Subcutaneous abdominal adipose tissue (tissue), 5 donors: ENCODE data around the gene BLACAT1.
"Not testable (repeated sequence)": the region's sequence is repeated elsewhere in the genome, so short reads cannot be mapped to it uniquely, and the experiment has no call there.

Experiments
- H3K27ac ChIP-seq: one replicate; pipeline ENCODE4 v1.7.0; 2013; ENCODE audit warnings: low read depth, mild to moderate bottlenecking, inconsistent platforms, low read length, moderate library complexity
- H3K27me3 ChIP-seq, 5 donors: one replicate each; pipeline ENCODE4 v1.7.0; 2013; ENCODE audit warnings: low read length in 5 of 5, inconsistent platforms in 1 of 5; ENCODE audit not compliant: control insufficient read depth in 5 of 5, insufficient read depth in 4 of 5
- H3K36me3 ChIP-seq, 5 donors: one replicate each; pipeline ENCODE4 v1.7.0; 2013; ENCODE audit warnings: low read length in 5 of 5; ENCODE audit not compliant: control insufficient read depth in 5 of 5, insufficient read depth in 5 of 5
- H3K4me1 ChIP-seq, 5 donors: one replicate each; pipeline ENCODE4 v1.7.0; 2013; ENCODE audit warnings: low read length in 5 of 5, mild to moderate bottlenecking in 3 of 5, moderate library complexity in 1 of 5; ENCODE audit not compliant: control insufficient read depth in 5 of 5, insufficient read depth in 5 of 5
- H3K4me3 ChIP-seq, 5 donors: one replicate each; pipeline ENCODE4 v1.7.0; 2013; ENCODE audit warnings: low read length in 5 of 5, low read depth in 1 of 5
- H3K9ac ChIP-seq, 5 donors: one replicate each; pipeline ENCODE4 v1.7.0; 2013; ENCODE audit warnings: low read length in 5 of 5, mild to moderate bottlenecking in 4 of 5, moderate library complexity in 3 of 5
- H3K9me3 ChIP-seq, 5 donors: one replicate each; pipeline ENCODE4 v1.7.0; 2013; ENCODE audit warnings: low read length in 5 of 5; ENCODE audit not compliant: control insufficient read depth in 5 of 5
- donor health status: healthy.
- donor health status: healthy.
- donor health status: healthy.
- donor health status: healthy.
- donor health status: healthy.

The BLACAT1 gene

DNA sequence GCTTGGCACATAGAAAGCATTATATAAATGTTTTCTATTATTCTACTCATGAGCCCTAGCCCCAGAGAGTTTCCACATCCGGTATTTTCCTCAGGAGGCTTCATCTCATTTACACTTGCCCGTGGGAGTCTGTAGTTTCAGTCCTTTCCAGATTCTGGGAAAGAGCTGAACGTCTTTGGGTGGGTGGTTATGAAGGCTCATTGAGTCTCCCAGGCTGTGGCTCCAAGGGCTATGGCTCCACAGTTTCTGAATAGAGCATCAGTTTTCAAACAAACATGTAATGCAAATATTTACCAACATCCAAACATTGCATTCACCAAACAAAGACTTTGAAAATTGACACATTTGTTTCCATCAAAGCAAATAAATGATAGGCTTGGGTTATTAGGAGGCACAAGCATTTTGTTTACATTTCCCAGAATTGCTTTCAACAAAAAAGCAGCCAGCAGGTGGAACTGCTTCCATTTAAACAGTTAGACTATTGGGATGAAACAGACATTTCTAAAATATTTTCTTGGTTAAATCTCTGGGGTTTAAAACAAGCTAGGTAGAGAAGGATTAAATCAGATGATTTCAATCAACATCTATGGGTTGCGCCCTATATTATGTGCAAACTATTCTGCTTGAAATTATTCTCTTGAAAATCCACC is 32.7 kb downstream of the BLACAT1 start:
- Histone ChIP-seq H3K27ac (no peak overlapping the region), H3K9me3 (no peaks in the 10 kb centered on the region), H3K27me3 (peaks cover 2 to 12% (median 6%) of the 10 kb centered on the region in 5 donors), H3K4me1 (no peaks in the 10 kb centered on the region), H3K4me3 (no peak overlapping the region), H3K36me3 (no peaks in the 10 kb centered on the region), H3K9ac (no peak overlapping the region)

DNA sequence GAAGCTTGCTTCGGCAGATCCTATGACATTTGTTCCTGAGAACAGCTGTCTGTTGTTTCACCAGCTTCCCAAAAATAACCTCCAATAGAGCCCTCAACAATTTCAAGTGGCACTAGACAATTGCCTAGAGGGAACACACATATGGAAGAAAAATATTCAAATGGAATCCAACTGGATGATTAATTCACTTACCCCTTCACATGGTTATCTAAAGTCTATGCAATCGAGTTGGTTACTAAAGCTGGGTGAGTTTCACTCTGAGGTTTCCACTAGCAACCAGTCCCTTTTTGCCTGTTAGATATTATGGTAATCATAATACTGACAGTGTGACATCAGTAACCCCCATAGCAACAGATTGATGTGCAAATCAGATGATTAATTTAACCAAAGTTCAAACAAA is 34.0 kb downstream of the BLACAT1 start, which contains the start of gene LEMD1:
TSS of gene LEMD1 (minus strand) at position 259 of the 400 bp plus-strand sequence. CDS start 1,520 bp downstream, outside the sequence.
- no peak within 1 kb of the TSS for H3K9ac ChIP-seq
- no peak within 1 kb of the TSS for H3K27ac ChIP-seq
- no peaks in the 10 kb centered on the region for H3K4me1 ChIP-seq
- no peaks in the 10 kb centered on the region for H3K9me3 ChIP-seq
- H3K27me3 ChIP-seq: peaks cover 3 to 12% (median 6%) of the 10 kb centered on the region in 5 donors
- H3K36me3 ChIP-seq: no peaks in the 10 kb centered on the region
- no peak within 1 kb of the TSS for H3K4me3 ChIP-seq

DNA sequence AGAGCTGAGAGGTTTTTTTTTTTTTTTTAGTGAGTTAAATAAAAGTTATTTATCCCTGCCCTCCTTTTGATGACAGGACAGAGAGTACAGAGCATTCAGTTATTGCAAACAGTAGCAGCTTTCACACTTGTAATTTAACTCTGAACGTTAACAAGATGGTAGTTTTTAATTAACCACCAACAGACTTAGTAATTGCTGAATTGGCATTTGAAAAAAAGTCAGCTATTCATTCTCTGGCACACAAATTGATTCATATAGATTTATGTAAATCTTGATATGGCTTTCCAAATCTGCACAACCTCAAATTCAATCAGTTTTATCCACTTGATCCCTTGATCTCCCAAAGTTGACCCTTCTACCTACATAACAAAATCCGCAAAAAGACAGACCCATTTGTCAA is 34.9 kb downstream of the BLACAT1 start:
- H3K27ac ChIP-seq: no peak overlapping the region

DNA sequence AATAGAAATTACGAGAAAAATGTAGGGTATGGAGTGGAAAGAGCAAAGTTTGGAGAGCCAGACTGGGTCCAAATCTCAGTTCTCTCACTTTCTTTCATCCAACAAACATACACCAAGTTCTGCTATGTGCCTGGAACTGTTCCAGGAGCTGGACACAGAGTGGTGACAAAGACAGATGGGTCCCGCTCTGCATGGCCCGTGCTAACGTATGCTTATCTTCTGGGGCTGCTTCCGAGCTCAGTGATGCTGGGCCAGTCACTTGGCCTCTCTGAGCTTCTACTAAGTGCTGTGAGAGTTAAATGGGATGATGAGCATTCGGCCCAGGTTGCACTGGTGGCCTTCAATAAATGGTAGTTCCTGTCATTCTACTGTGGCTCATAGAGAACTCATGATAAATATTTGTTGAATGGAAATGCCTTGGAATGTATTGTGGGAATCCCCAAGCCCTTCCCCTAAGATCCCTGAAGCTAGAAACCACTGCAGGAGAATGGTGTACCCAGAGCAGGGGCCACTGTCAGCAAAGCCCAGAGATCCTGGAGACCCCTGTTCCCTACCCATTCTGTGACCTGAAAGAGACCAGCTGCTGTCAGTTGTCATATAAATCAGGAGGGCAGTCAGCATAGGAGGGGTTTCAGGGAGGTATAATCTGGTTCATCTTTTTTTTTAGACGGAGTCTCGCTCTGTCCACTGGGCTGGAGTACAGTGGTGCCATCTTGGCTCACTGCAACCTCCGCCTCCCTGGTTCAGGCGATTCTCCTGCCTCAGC is 37.8 kb downstream of the BLACAT1 start:
- H3K4me1 ChIP-seq: no peaks in the 10 kb centered on the region
- no peak overlapping the region for H3K9ac ChIP-seq
- H3K27me3 ChIP-seq: peaks cover 0 to 6% (median 0%) of the 10 kb centered on the region in 5 donors
- H3K27ac ChIP-seq: no peak overlapping the region
- H3K4me3 ChIP-seq: no peak overlapping the region
- no peaks in the 10 kb centered on the region for H3K9me3 ChIP-seq
- no peaks in the 10 kb centered on the region for H3K36me3 ChIP-seq

More for the DNA sequence above, 34.9 kb downstream of the BLACAT1 start:
- H3K27me3 ChIP-seq: peaks cover 3 to 12% (median 6%) of the 10 kb centered on the region in 5 donors
- no peaks in the 10 kb centered on the region for H3K36me3 ChIP-seq
- no peaks in the 10 kb centered on the region for H3K9me3 ChIP-seq
- H3K4me3 ChIP-seq: no peak overlapping the region
- H3K4me1 ChIP-seq: no peaks in the 10 kb centered on the region
- H3K9ac ChIP-seq: no peak overlapping the region

DNA sequence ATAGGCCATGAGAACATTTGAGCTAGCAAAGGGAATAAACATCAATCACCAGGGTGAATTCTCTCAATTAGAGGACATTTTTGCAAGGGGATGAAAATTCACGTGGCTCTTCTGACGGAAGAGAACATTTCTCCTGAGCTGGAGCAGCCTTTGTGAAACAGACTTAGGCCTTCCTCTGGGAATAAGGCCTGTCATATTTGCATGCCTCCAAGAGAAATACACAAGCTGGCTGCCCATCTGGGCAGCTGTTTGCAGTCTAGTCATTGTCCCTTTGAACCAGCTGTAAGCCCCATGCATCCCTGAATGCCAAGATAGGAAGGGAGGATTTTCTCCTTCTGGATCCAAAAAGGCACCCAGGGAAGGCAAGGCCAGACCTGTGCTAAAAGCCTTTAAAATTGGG is 39.5 kb downstream of the BLACAT1 start:
- H3K27me3 ChIP-seq: peaks cover 0 to 3% (median 0%) of the 10 kb centered on the region in 5 donors
- H3K9ac ChIP-seq: no peak overlapping the region
- no peak overlapping the region for H3K4me3 ChIP-seq
- no peaks in the 10 kb centered on the region for H3K36me3 ChIP-seq
- H3K27ac ChIP-seq: no peak overlapping the region
- H3K4me1 ChIP-seq: no peaks in the 10 kb centered on the region
- no peaks in the 10 kb centered on the region for H3K9me3 ChIP-seq

DNA sequence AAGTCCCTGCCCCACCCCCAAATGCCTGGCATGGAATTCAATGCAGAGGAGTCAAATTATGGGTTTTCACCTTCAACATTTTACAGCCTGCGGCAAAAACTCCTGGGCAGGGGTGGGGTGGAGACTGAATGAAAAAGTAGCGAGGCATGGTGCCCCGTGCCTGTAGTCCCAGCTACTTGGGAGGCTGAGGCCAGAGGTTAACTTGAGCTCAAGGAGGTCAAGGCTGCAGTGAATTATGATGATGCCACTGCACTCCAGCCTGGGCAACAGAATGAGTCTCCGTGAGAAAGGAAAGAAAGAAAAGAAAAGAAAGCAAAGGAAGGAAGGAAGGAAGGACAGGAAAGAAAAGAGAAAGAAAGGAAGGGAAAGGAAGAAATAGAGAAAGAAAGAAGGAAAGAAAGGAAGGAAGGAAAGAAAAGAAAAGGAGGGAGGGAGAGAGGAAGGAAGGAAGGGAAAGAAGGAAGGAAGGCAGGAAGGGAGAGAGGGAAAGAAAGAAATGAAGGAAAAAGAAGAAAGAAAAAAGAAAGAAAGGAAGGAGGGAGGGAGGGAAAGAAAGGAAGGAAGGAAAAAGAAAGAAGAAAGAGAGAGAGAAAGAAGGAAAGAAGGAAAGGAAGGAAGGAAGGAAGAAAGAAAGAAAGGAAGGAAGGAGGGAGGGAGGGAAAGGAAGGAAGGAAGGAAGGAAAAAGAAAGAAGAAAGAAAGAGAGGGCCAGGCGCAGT is 45.1 kb downstream of the BLACAT1 start:
- Histone ChIP-seq H3K4me1 (no peaks in the 10 kb centered on the region), H3K4me3 (no peak overlapping the region), H3K36me3 (no peaks in the 10 kb centered on the region), H3K27me3 (peaks cover 0 to 7% (median 0%) of the 10 kb centered on the region in 5 donors), H3K9ac (no peak overlapping the region), H3K9me3 (no peaks in the 10 kb centered on the region), H3K27ac (no peak overlapping the region)

DNA sequence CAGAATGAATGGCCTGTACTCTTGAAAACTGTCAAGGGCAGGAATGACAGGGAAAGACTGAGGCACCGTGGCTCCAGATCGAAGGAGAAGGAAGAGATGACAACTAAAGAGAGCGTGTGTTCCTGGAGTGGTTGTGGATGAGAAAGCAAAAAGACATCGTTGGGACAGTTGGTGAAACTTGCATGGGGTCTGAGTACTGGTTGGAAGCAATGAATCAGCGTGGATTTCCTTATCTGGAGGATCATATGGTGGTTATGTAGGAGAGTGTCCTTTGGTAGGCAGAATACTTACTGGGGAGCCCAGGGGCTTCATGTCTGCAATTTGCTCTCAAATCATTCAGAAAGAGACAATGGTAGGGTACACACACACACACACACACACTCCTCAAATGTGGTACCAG is 47.9 kb downstream of the BLACAT1 start:
- no peaks in the 10 kb centered on the region for H3K36me3 ChIP-seq
- no peak overlapping the region for H3K27ac ChIP-seq
- H3K4me1 ChIP-seq: no peaks in the 10 kb centered on the region
- no peak overlapping the region for H3K9ac ChIP-seq
- peaks cover 0 to 7% (median 0%) of the 10 kb centered on the region in 5 donors for H3K27me3 ChIP-seq
- H3K9me3 ChIP-seq: no peaks in the 10 kb centered on the region
- no peak overlapping the region for H3K4me3 ChIP-seq

DNA sequence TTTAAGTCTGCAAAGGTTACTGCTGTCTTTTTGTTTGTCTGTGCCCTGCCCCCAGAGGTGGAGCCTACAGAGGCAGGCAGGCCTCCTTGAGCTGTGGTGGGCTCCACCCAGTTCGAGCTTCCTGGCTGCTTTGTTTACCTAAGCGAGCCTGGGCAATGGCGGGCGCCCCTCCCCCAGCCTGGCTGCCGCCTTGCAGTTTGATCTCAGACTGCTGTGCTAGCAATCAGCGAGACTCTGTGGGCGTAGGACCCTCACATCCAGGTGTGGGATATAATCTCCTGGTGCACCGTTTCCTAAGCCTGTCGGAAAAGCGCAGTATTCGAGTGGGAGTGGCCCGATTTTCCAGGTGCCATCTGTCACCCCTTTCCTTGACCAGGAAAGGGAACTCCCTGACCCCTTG is 49.6 kb downstream of the BLACAT1 start:
- H3K27ac ChIP-seq, H3K27me3 ChIP-seq, H3K9ac ChIP-seq, H3K4me3 ChIP-seq, H3K36me3 ChIP-seq, H3K4me1 ChIP-seq, H3K9me3 ChIP-seq: not testable (repeated sequence)
